C4-2B (cell line): ENCODE measurements around the gene P3H3.

Source experiments
- CTCF ChIP-seq: fragments of 450-650 bp; conservative IDR thresholded peaks from 2 replicates; pipeline ENCODE4 v1.5.1; 2017; ENCODE audit warnings: mild to moderate bottlenecking
- ZFX ChIP-seq: fragments of 450-650 bp; IDR thresholded peaks from 2 replicates; pipeline ENCODE4 v1.6.1; 2017

GRCh38 chr12:6846316-6846869 is 18.2 kb downstream of the P3H3 start:
- no peak for TF ChIP-seq CTCF
- TF ChIP-seq ZFX: no peak
